Measurements from ENCODE around the gene CTU2.

Gene CTU2

GRCh38 chr16:88730632-88731607 lies 24.6 kb downstream of the CTU2 start:
- WGBS, 2 experiments: 91 to 92% methylated on average over 34 of the region's 34 CpGs
- no peaks in the 10 kb centered on the region for H3K36me3 ChIP-seq (ENCODE audit: control insufficient read depth, insufficient read depth, low read length)
- no peaks in the 10 kb centered on the region for H3K4me1 ChIP-seq (ENCODE audit: control insufficient read depth, insufficient read depth, low read length)
- H3K9me3 ChIP-seq (ENCODE audit: control insufficient read depth, low read length): no peaks in the 10 kb centered on the region
- H3K4me3 ChIP-seq (ENCODE audit: insufficient read depth, low read depth, low read length): no peak overlapping the region
- H3K27ac ChIP-seq (ENCODE audit: insufficient read depth, low read depth, low read length, poor library complexity, severe bottlenecking): no peak overlapping the region
- H3K27me3 ChIP-seq (ENCODE audit: control insufficient read depth, insufficient read depth, low read length, poor library complexity, severe bottlenecking): no peaks in the 10 kb centered on the region

DNA sequence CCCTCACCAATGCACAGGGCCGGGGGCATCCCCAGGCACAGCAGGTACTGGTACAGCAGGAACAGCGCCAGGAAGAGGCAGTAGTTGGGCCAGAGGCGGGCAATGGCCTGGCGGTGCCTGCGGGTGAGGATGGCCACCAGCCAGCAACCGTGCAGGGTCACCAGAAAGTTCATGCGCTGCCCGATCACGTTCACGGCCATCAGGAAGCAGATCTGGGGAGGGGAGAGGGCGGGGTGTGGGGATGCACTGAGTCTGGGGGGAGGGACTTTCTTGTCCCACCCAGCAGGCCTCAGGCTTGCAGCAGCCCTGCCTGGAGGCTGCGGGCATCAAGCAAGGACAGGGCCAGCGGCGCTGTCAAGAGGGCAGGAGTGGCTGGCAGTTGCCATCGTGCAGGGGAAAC lies 25.4 kb downstream of the CTU2 start:
- no peaks in the 10 kb centered on the region for H3K9me3 ChIP-seq (ENCODE audit: control insufficient read depth, low read length)
- no peak overlapping the region for H3K4me3 ChIP-seq (ENCODE audit: insufficient read depth, low read depth, low read length)
- WGBS, 2 experiments: 87 to 88% methylated on average over 15 of the region's 15 CpGs
- no peaks in the 10 kb centered on the region for H3K27me3 ChIP-seq (ENCODE audit: control insufficient read depth, insufficient read depth, low read length, poor library complexity, severe bottlenecking)
- H3K36me3 ChIP-seq (ENCODE audit: control insufficient read depth, insufficient read depth, low read length): no peaks in the 10 kb centered on the region
- no peaks in the 10 kb centered on the region for H3K4me1 ChIP-seq (ENCODE audit: control insufficient read depth, insufficient read depth, low read length)
- H3K27ac ChIP-seq (ENCODE audit: insufficient read depth, low read depth, low read length, poor library complexity, severe bottlenecking): no peak overlapping the region

GRCh38 chr16:88732172-88732960 lies 26.1 kb downstream of the CTU2 start:
- H3K36me3 ChIP-seq (ENCODE audit: control insufficient read depth, insufficient read depth, low read length): no peaks in the 10 kb centered on the region
- H3K9me3 ChIP-seq (ENCODE audit: control insufficient read depth, low read length): no peaks in the 10 kb centered on the region
- no peaks in the 10 kb centered on the region for H3K4me1 ChIP-seq (ENCODE audit: control insufficient read depth, insufficient read depth, low read length)
- 91 to 92% methylated on average over 30 of the region's 30 CpGs for WGBS, 2 experiments
- H3K27me3 ChIP-seq (ENCODE audit: control insufficient read depth, insufficient read depth, low read length, poor library complexity, severe bottlenecking): no peaks in the 10 kb centered on the region
- H3K27ac ChIP-seq (ENCODE audit: insufficient read depth, low read depth, low read length, poor library complexity, severe bottlenecking): no peak overlapping the region
- no peak overlapping the region for H3K4me3 ChIP-seq (ENCODE audit: insufficient read depth, low read depth, low read length)

- no peaks in the 10 kb centered on the region for H3K4me1 ChIP-seq (ENCODE audit: control insufficient read depth, insufficient read depth, low read length)
- no peaks in the 10 kb centered on the region for H3K27me3 ChIP-seq (ENCODE audit: control insufficient read depth, insufficient read depth, low read length, poor library complexity, severe bottlenecking)
- 90 to 93% methylated on average over 13 of the region's 13 CpGs for WGBS, 2 experiments
- no peak overlapping the region for H3K27ac ChIP-seq (ENCODE audit: insufficient read depth, low read depth, low read length, poor library complexity, severe bottlenecking)
- H3K36me3 ChIP-seq (ENCODE audit: control insufficient read depth, insufficient read depth, low read length): no peaks in the 10 kb centered on the region
- no peak overlapping the region for H3K4me3 ChIP-seq (ENCODE audit: insufficient read depth, low read depth, low read length)
- H3K9me3 ChIP-seq (ENCODE audit: control insufficient read depth, low read length): no peaks in the 10 kb centered on the region
These were observed 26.6 kb downstream of the CTU2 start for GRCh38 chr16:88732961-88733294.

GRCh38 chr16:88733630-88734360 lies 27.5 kb downstream of the CTU2 start:
- no peaks in the 10 kb centered on the region for H3K27me3 ChIP-seq (ENCODE audit: control insufficient read depth, insufficient read depth, low read length, poor library complexity, severe bottlenecking)
- H3K27ac ChIP-seq (ENCODE audit: insufficient read depth, low read depth, low read length, poor library complexity, severe bottlenecking): no peak overlapping the region
- WGBS, 2 experiments: 93% methylated on average over 27 of the region's 27 CpGs
- H3K9me3 ChIP-seq (ENCODE audit: control insufficient read depth, low read length): no peaks in the 10 kb centered on the region
- no peak overlapping the region for H3K4me3 ChIP-seq (ENCODE audit: insufficient read depth, low read depth, low read length)
- no peaks in the 10 kb centered on the region for H3K36me3 ChIP-seq (ENCODE audit: control insufficient read depth, insufficient read depth, low read length)
- no peaks in the 10 kb centered on the region for H3K4me1 ChIP-seq (ENCODE audit: control insufficient read depth, insufficient read depth, low read length)

GRCh38 chr16:88734361-88734728 lies 28.0 kb downstream of the CTU2 start:
- WGBS, 2 experiments: 94 to 95% methylated on average over 23 of the region's 23 CpGs
- Histone ChIP-seq H3K27ac (ENCODE audit: insufficient read depth, low read depth, low read length, poor library complexity, severe bottlenecking) (no peak overlapping the region), H3K27me3 (ENCODE audit: control insufficient read depth, insufficient read depth, low read length, poor library complexity, severe bottlenecking) (no peaks in the 10 kb centered on the region), H3K36me3 (ENCODE audit: control insufficient read depth, insufficient read depth, low read length) (no peaks in the 10 kb centered on the region), H3K4me1 (ENCODE audit: control insufficient read depth, insufficient read depth, low read length) (no peaks in the 10 kb centered on the region), H3K9me3 (ENCODE audit: control insufficient read depth, low read length) (no peaks in the 10 kb centered on the region), H3K4me3 (ENCODE audit: insufficient read depth, low read depth, low read length) (no peak overlapping the region)

DNA sequence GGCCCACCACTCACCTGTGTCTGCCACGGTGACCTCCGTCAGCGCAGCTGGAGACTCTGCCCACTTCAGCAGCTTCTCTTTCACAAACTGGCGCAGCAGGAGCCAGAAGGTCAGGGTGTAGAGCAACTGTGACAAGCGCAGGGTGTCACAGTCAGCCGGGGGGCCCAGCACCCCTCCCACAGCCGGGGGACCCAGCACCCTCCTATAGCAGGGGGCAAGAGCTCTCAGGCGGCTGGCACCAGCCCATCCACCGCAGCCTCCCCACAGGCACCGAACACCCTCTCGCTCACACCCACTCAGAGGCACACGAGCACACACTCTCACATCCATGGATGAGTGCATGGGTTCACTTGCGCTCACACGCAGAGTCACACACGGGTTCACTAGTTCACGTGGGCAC lies 28.8 kb downstream of the CTU2 start:
- H3K4me3 ChIP-seq (ENCODE audit: insufficient read depth, low read depth, low read length): no peak overlapping the region
- H3K36me3 ChIP-seq (ENCODE audit: control insufficient read depth, insufficient read depth, low read length): no peaks in the 10 kb centered on the region
- no peak overlapping the region for H3K27ac ChIP-seq (ENCODE audit: insufficient read depth, low read depth, low read length, poor library complexity, severe bottlenecking)
- no peaks in the 10 kb centered on the region for H3K9me3 ChIP-seq (ENCODE audit: control insufficient read depth, low read length)
- H3K27me3 ChIP-seq (ENCODE audit: control insufficient read depth, insufficient read depth, low read length, poor library complexity, severe bottlenecking): no peaks in the 10 kb centered on the region
- WGBS, 2 experiments: 93% methylated on average over 16 of the region's 16 CpGs
- H3K4me1 ChIP-seq (ENCODE audit: control insufficient read depth, insufficient read depth, low read length): no peaks in the 10 kb centered on the region

- Histone ChIP-seq H3K9me3 (ENCODE audit: control insufficient read depth, low read length) (no peaks in the 10 kb centered on the region), H3K4me3 (ENCODE audit: insufficient read depth, low read depth, low read length) (no peak overlapping the region), H3K36me3 (ENCODE audit: control insufficient read depth, insufficient read depth, low read length) (no peaks in the 10 kb centered on the region), H3K4me1 (ENCODE audit: control insufficient read depth, insufficient read depth, low read length) (no peaks in the 10 kb centered on the region), H3K27ac (ENCODE audit: insufficient read depth, low read depth, low read length, poor library complexity, severe bottlenecking) (no peak overlapping the region), H3K27me3 (ENCODE audit: control insufficient read depth, insufficient read depth, low read length, poor library complexity, severe bottlenecking) (no peaks in the 10 kb centered on the region)
- WGBS, 2 experiments: 93 to 95% methylated on average over 10 of the region's 10 CpGs
These were observed 29.3 kb downstream of the CTU2 start for GRCh38 chr16:88735616-88736015.

- H3K4me1 ChIP-seq (ENCODE audit: control insufficient read depth, insufficient read depth, low read length): no peaks in the 10 kb centered on the region
- no peaks in the 10 kb centered on the region for H3K9me3 ChIP-seq (ENCODE audit: control insufficient read depth, low read length)
- 95 to 96% methylated on average over 21 of the region's 21 CpGs for WGBS, 2 experiments
- no peak overlapping the region for H3K4me3 ChIP-seq (ENCODE audit: insufficient read depth, low read depth, low read length)
- H3K36me3 ChIP-seq (ENCODE audit: control insufficient read depth, insufficient read depth, low read length): no peaks in the 10 kb centered on the region
- no peak overlapping the region for H3K27ac ChIP-seq (ENCODE audit: insufficient read depth, low read depth, low read length, poor library complexity, severe bottlenecking)
- no peaks in the 10 kb centered on the region for H3K27me3 ChIP-seq (ENCODE audit: control insufficient read depth, insufficient read depth, low read length, poor library complexity, severe bottlenecking)
These were observed 29.8 kb downstream of the CTU2 start for GRCh38 chr16:88736088-88736487.

GRCh38 chr16:88736496-88736895 lies 30.2 kb downstream of the CTU2 start:
- H3K4me1 ChIP-seq (ENCODE audit: control insufficient read depth, insufficient read depth, low read length): no peaks in the 10 kb centered on the region
- 93 to 96% methylated on average over 21 of the region's 21 CpGs for WGBS, 2 experiments
- H3K9me3 ChIP-seq (ENCODE audit: control insufficient read depth, low read length): no peaks in the 10 kb centered on the region
- no peak overlapping the region for H3K27ac ChIP-seq (ENCODE audit: insufficient read depth, low read depth, low read length, poor library complexity, severe bottlenecking)
- H3K36me3 ChIP-seq (ENCODE audit: control insufficient read depth, insufficient read depth, low read length): no peaks in the 10 kb centered on the region
- no peak overlapping the region for H3K4me3 ChIP-seq (ENCODE audit: insufficient read depth, low read depth, low read length)
- H3K27me3 ChIP-seq (ENCODE audit: control insufficient read depth, insufficient read depth, low read length, poor library complexity, severe bottlenecking): no peaks in the 10 kb centered on the region

All from ectodermal cell (in vitro differentiated cells).